ACC112 (cell line): ENCODE measurements around the gene BBOF1.

Experiments used
- H2AFZ ChIP-seq: fragments of 200-600 bp; sonication (generic); one replicate; pipeline ENCODE4 v1.6.0; 2017; ENCODE audit warnings: antibody characterized with exemption, low read length; ENCODE audit not compliant: unreplicated experiment
- H3K27ac ChIP-seq: fragments of 200-600 bp; sonication (generic); 2 replicates; pipeline ENCODE4 v1.5.1; 2014; ENCODE audit warnings: low read depth, mild to moderate bottlenecking, antibody characterized with exemption, low read length, moderate library complexity
- H3K27me3 ChIP-seq: fragments of 200-600 bp; sonication (generic); 2 replicates; pipeline ENCODE4 v1.6.1; 2014; ENCODE audit warnings: mild to moderate bottlenecking, antibody characterized with exemption, low read length, moderate library complexity, mixed read lengths; ENCODE audit not compliant: insufficient read depth
- H3K36me3 ChIP-seq: fragments of 200-600 bp; sonication (generic); 2 replicates; pipeline ENCODE4 v1.6.1; 2016; ENCODE audit warnings: mild to moderate bottlenecking, antibody characterized with exemption, low read length, moderate library complexity, mixed read lengths; ENCODE audit not compliant: insufficient read depth
- H3K4me1 ChIP-seq: fragments of 200-600 bp; sonication (generic); one replicate; pipeline ENCODE4 v1.6.1; 2016; ENCODE audit warnings: low read length, mixed read lengths; ENCODE audit not compliant: insufficient read depth, unreplicated experiment, control insufficient read depth
- H3K4me3 ChIP-seq: fragments of 200-600 bp; sonication (generic); 2 replicates; pipeline ENCODE4 v1.5.1; 2014; ENCODE audit warnings: mild to moderate bottlenecking, low read depth, low read length
- H3K79me2 ChIP-seq: fragments of 200-600 bp; sonication (generic); one replicate; pipeline ENCODE4 v1.6.0; 2016; ENCODE audit warnings: low read length; ENCODE audit not compliant: control insufficient read depth, unreplicated experiment, insufficient read depth

The BBOF1 gene

GRCh38 chr14:74022346-74022745 is 3.2 kb downstream of the BBOF1 start:
- no peaks in the 10 kb centered on the region for H3K27me3 ChIP-seq
- H3K79me2 ChIP-seq = no peaks in the 10 kb centered on the region
- no peaks in the 10 kb centered on the region for H3K4me1 ChIP-seq
- H3K36me3 ChIP-seq = no peaks in the 10 kb centered on the region
- H3K27ac ChIP-seq = no peak overlapping the region
- no peak overlapping the region for H2AFZ ChIP-seq
- no peak overlapping the region for H3K4me3 ChIP-seq

- no peak overlapping the region for H2AFZ ChIP-seq
- H3K4me1 ChIP-seq = no peaks in the 10 kb centered on the region
Observed at GRCh38 chr14:74029136-74029535, 10.0 kb downstream of the BBOF1 start.

GRCh38 chr14:74034572-74034971 is 15.4 kb downstream of the BBOF1 start:
- H2AFZ ChIP-seq = no peak overlapping the region
- no peak overlapping the region for H3K4me3 ChIP-seq
- no peaks in the 10 kb centered on the region for H3K36me3 ChIP-seq
- no peaks in the 10 kb centered on the region for H3K79me2 ChIP-seq
- H3K27me3 ChIP-seq = no peaks in the 10 kb centered on the region
- no peak overlapping the region for H3K27ac ChIP-seq
- no peaks in the 10 kb centered on the region for H3K4me1 ChIP-seq

More at GRCh38 chr14:74029136-74029535, 10.0 kb downstream of the BBOF1 start:
- Histone ChIP-seq H3K79me2 (no peaks in the 10 kb centered on the region), H3K36me3 (no peaks in the 10 kb centered on the region), H3K4me3 (no peak overlapping the region), H3K27ac (no peak overlapping the region), H3K27me3 (no peaks in the 10 kb centered on the region)

GRCh38 chr14:74035556-74035955 is 16.4 kb downstream of the BBOF1 start:
- H3K4me3 ChIP-seq = no peak overlapping the region
- no peaks in the 10 kb centered on the region for H3K79me2 ChIP-seq
- H3K36me3 ChIP-seq = no peaks in the 10 kb centered on the region
- no peaks in the 10 kb centered on the region for H3K27me3 ChIP-seq
- no peak overlapping the region for H2AFZ ChIP-seq
- no peak overlapping the region for H3K27ac ChIP-seq
- H3K4me1 ChIP-seq = no peaks in the 10 kb centered on the region

- Histone ChIP-seq H3K4me3 (no peak overlapping the region), H3K27me3 (no peaks in the 10 kb centered on the region), H3K4me1 (no peaks in the 10 kb centered on the region), H3K27ac (no peak overlapping the region), H3K79me2 (no peaks in the 10 kb centered on the region), H3K36me3 (no peaks in the 10 kb centered on the region), H2AFZ (no peak overlapping the region)
Observed at GRCh38 chr14:74038020-74038859, 19.1 kb downstream of the BBOF1 start.

GRCh38 chr14:74042296-74042695 is 23.1 kb downstream of the BBOF1 start:
- no peak overlapping the region for H2AFZ ChIP-seq
- no peaks in the 10 kb centered on the region for H3K36me3 ChIP-seq
- H3K79me2 ChIP-seq = no peaks in the 10 kb centered on the region
- H3K4me3 ChIP-seq = no peak overlapping the region
- H3K4me1 ChIP-seq = no peaks in the 10 kb centered on the region
- no peak overlapping the region for H3K27ac ChIP-seq
- H3K27me3 ChIP-seq = no peaks in the 10 kb centered on the region

- no peaks in the 10 kb centered on the region for H3K4me1 ChIP-seq
- H2AFZ ChIP-seq = no peak overlapping the region
- no peaks in the 10 kb centered on the region for H3K27me3 ChIP-seq
- H3K4me3 ChIP-seq = no peak overlapping the region
- no peaks in the 10 kb centered on the region for H3K36me3 ChIP-seq
- no peak overlapping the region for H3K27ac ChIP-seq
- no peaks in the 10 kb centered on the region for H3K79me2 ChIP-seq
Observed at GRCh38 chr14:74045522-74045921, 26.4 kb downstream of the BBOF1 start.

GRCh38 chr14:74048281-74048680 is 29.1 kb downstream of the BBOF1 start:
- Histone ChIP-seq H3K79me2 (no peaks in the 10 kb centered on the region), H3K27ac (no peak overlapping the region), H3K4me3 (no peak overlapping the region), H3K27me3 (no peaks in the 10 kb centered on the region), H3K36me3 (no peaks in the 10 kb centered on the region), H3K4me1 (no peaks in the 10 kb centered on the region), H2AFZ (no peak overlapping the region)

GRCh38 chr14:74049876-74050495 is 30.8 kb downstream of the BBOF1 start:
- Histone ChIP-seq H3K79me2 (no peaks in the 10 kb centered on the region), H3K27ac (no peak overlapping the region), H3K4me1 (no peaks in the 10 kb centered on the region), H2AFZ (peak overlapping the region; percentile 24), H3K27me3 (no peaks in the 10 kb centered on the region), H3K4me3 (no peak overlapping the region), H3K36me3 (no peaks in the 10 kb centered on the region)

GRCh38 chr14:74062809-74063150 is 43.6 kb downstream of the BBOF1 start:
- Histone ChIP-seq H2AFZ (no peak overlapping the region), H3K27ac (peak overlapping the region; percentile 72), H3K36me3 (0 out of 2 replicates have a peak, but pooled peaks cover under 1% of the 10 kb centered on the region), H3K79me2 (no peaks in the 10 kb centered on the region), H3K4me1 (peaks cover 40% of the 10 kb centered on the region), H3K27me3 (no peaks in the 10 kb centered on the region), H3K4me3 (no peak overlapping the region)

GRCh38 chr14:74064426-74064825 is 45.3 kb downstream of the BBOF1 start:
- H3K36me3 ChIP-seq = no peaks in the 10 kb centered on the region
- H3K4me1 ChIP-seq = peaks cover 40% of the 10 kb centered on the region
- peak overlapping the region; percentile 68 for H3K27ac ChIP-seq
- H3K4me3 ChIP-seq = peak overlapping the region; percentile 9; the same call in 1 of the 2 replicates
- H3K27me3 ChIP-seq = no peaks in the 10 kb centered on the region
- no peaks in the 10 kb centered on the region for H3K79me2 ChIP-seq
- no peak overlapping the region for H2AFZ ChIP-seq
